H9 (cell line): ENCODE results near the gene DKKL1. TPM values are rescaled to one million over a fixed set of nuclear protein-coding genes. Genes with fewer than 3 reads are reported as not detected.

ENCODE experiments used
- DNase-seq: peaks from one replicate; pipeline ENCODE4 v3.0.0-alpha.2; 2017
- H2AFZ ChIP-seq: one replicate; pipeline ENCODE4 v1.6.1; 2013; ENCODE audit warnings: mild to moderate bottlenecking, low read length, control low read depth, moderate library complexity
- H2AK5ac ChIP-seq: 2 replicates; pipeline ENCODE4 v1.6.1; 2013; ENCODE audit warnings: low read length, control low read depth, mixed read lengths; ENCODE audit not compliant: insufficient read length
- H2BK120ac ChIP-seq: one replicate; pipeline ENCODE4 v1.6.1; 2013; ENCODE audit warnings: low read depth, mild to moderate bottlenecking, low read length, control low read depth, inconsistent platforms; ENCODE audit not compliant: poor library complexity, severe bottlenecking
- H2BK12ac ChIP-seq: 2 replicates; pipeline ENCODE4 v1.6.1; 2013; ENCODE audit warnings: low read length, control low read depth, mixed read lengths, low read depth; ENCODE audit not compliant: insufficient read length
- H2BK15ac ChIP-seq: 2 replicates; pipeline ENCODE4 v1.6.1; 2013; ENCODE audit warnings: low read depth, low read length, control low read depth
- H2BK20ac ChIP-seq: one replicate; pipeline ENCODE4 v1.6.1; 2013; ENCODE audit warnings: low read depth, mild to moderate bottlenecking, low read length, control low read depth, inconsistent platforms; ENCODE audit not compliant: poor library complexity, severe bottlenecking
- H2BK5ac ChIP-seq: 2 replicates; pipeline ENCODE4 v1.6.1; 2013; ENCODE audit warnings: low read length, control low read depth, mixed read lengths; ENCODE audit not compliant: insufficient read length
- H3K14ac ChIP-seq: 2 replicates; pipeline ENCODE4 v1.6.1; 2013; ENCODE audit warnings: low read length, control low read depth; ENCODE audit not compliant: insufficient read depth
- H3K18ac ChIP-seq: 2 replicates; pipeline ENCODE4 v1.6.1; 2013; ENCODE audit warnings: low read depth, mild to moderate bottlenecking, mixed read lengths, low read length, control low read depth; ENCODE audit not compliant: insufficient read length
- H3K23ac ChIP-seq: 2 replicates; pipeline ENCODE4 v1.6.1; 2013; ENCODE audit warnings: low read length, control low read depth, mixed read lengths, low read depth; ENCODE audit not compliant: insufficient read length
- H3K23me2 ChIP-seq: 2 replicates; pipeline ENCODE4 v1.6.1; 2013; ENCODE audit warnings: low read depth, mild to moderate bottlenecking, mixed read lengths, low read length, control low read depth; ENCODE audit not compliant: insufficient read length, poor library complexity, severe bottlenecking
- H3K27ac ChIP-seq: 2 replicates; pipeline ENCODE4 v1.5.1; 2013; ENCODE audit warnings: low read length, control low read depth, mixed read lengths, low read depth; ENCODE audit not compliant: insufficient read length
- H3K27me3 ChIP-seq: 2 replicates; pipeline ENCODE4 v1.6.1; 2013; ENCODE audit warnings: low read length, control low read depth, inconsistent platforms; ENCODE audit not compliant: insufficient read depth
- H3K4ac ChIP-seq: 2 replicates; pipeline ENCODE4 v1.6.1; 2013; ENCODE audit warnings: low read depth, mild to moderate bottlenecking, control low read depth, inconsistent platforms, low read length, moderate library complexity
- H3K4me1 ChIP-seq: 2 replicates; pipeline ENCODE4 v1.6.1; 2013; ENCODE audit warnings: low read length, control low read depth, inconsistent platforms; ENCODE audit not compliant: insufficient read depth
- H3K4me2 ChIP-seq: 2 replicates; pipeline ENCODE4 v1.6.1; 2013; ENCODE audit warnings: low read length, control low read depth, mixed read lengths; ENCODE audit not compliant: insufficient read length, insufficient read depth
- H3K56ac ChIP-seq: 2 replicates; pipeline ENCODE4 v1.6.1; 2013; ENCODE audit warnings: low read depth, mild to moderate bottlenecking, mixed read lengths, low read length, control low read depth; ENCODE audit not compliant: insufficient read length
- H3K79me1 ChIP-seq: 2 replicates; pipeline ENCODE4 v1.6.1; 2013; ENCODE audit warnings: low read depth, mild to moderate bottlenecking, moderate library complexity, low read length, control low read depth, inconsistent platforms; ENCODE audit not compliant: insufficient read depth, poor library complexity, severe bottlenecking
- H3K79me2 ChIP-seq: 2 replicates; pipeline ENCODE4 v1.6.1; 2013; ENCODE audit warnings: low read length, control low read depth, inconsistent platforms; ENCODE audit not compliant: insufficient read depth
- H3K9ac ChIP-seq: 2 replicates; pipeline ENCODE4 v1.6.1; 2013; ENCODE audit warnings: low read length, control low read depth, mixed read lengths; ENCODE audit not compliant: insufficient read length; ENCODE audit errors: extremely low read depth
- H3K9me3 ChIP-seq: one replicate; pipeline ENCODE4 v1.6.1; 2013; ENCODE audit warnings: low read depth, low read length, inconsistent platforms; ENCODE audit not compliant: control insufficient read depth
- H3T11ph ChIP-seq: one replicate; pipeline ENCODE4 v1.6.1; 2013; ENCODE audit warnings: mild to moderate bottlenecking, low read length, control low read depth, inconsistent platforms
- H4K20me1 ChIP-seq: one replicate; pipeline ENCODE4 v1.6.1; 2013; ENCODE audit not compliant: control insufficient read depth, insufficient read length, insufficient read depth
- H4K5ac ChIP-seq: 2 replicates; pipeline ENCODE4 v1.6.1; 2013; ENCODE audit warnings: low read depth, mild to moderate bottlenecking, mixed read lengths, low read length, control low read depth; ENCODE audit not compliant: insufficient read length
- H4K8ac ChIP-seq: replicated peaks from 2 replicates; pipeline ENCODE4 v1.6.1; 2013; ENCODE audit warnings: low read length, control low read depth, mixed read lengths, low read depth; ENCODE audit not compliant: insufficient read length
- H4K91ac ChIP-seq: 2 replicates; pipeline ENCODE4 v1.6.1; 2013; ENCODE audit warnings: low read depth, mild to moderate bottlenecking, moderate library complexity, mixed read lengths, low read length, control low read depth; ENCODE audit not compliant: insufficient read length
- H3K27ac Mint-ChIP-seq, 3 experiments: 2 replicates in 2 of 3; 3 replicates in 1 of 3; pipeline ENCODE4 v1.8.0; 2020 to 2021; ENCODE audit warnings: mixed read lengths in 3 of 3, mild to moderate bottlenecking in 1 of 3, moderate library complexity in 1 of 3
- H3K27me3 Mint-ChIP-seq: 2 replicates; pipeline ENCODE4 v1.8.0; 2021; ENCODE audit warnings: low read depth, mild to moderate bottlenecking, moderate library complexity, mixed read lengths
- H3K36me3 Mint-ChIP-seq, 3 experiments: 2 replicates in 2 of 3; 3 replicates in 1 of 3; pipeline ENCODE4 v1.8.0; 2020 to 2021; ENCODE audit warnings: low read depth in 3 of 3, mixed read lengths in 3 of 3; ENCODE audit not compliant: insufficient read depth in 1 of 3
- H3K4me1 Mint-ChIP-seq, 2 experiments: 2 replicates each; pipeline ENCODE4 v1.8.0; 2020; ENCODE audit warnings: mixed read lengths in 2 of 2
- H3K4me3 Mint-ChIP-seq, 2 experiments: 2 replicates in 1 of 2; 3 replicates in 1 of 2; pipeline ENCODE4 v1.8.0; 2020 to 2021; ENCODE audit warnings: mild to moderate bottlenecking in 2 of 2, mixed read lengths in 2 of 2, moderate library complexity in 1 of 2
- H3K9me3 Mint-ChIP-seq, 2 experiments: 2 replicates in 1 of 2; 3 replicates in 1 of 2; pipeline ENCODE4 v1.8.0; 2020; ENCODE audit warnings: mild to moderate bottlenecking in 2 of 2, mixed read lengths in 2 of 2, moderate library complexity in 1 of 2
- WGBS: extraction: QIAGEN DNeasy Blood & Tissue Kit; methylation state at CpG from one replicate; pipeline ENCODE4 v1.1.7; 2013; ENCODE audit warnings: missing lambda C conversion rate, low lambda C conversion rate, mixed read lengths; ENCODE audit not compliant: insufficient read length; ENCODE audit errors: extremely low coverage; 5-methylcytosine and 5-hydroxymethylcytosine counted together
- long read RNA-seq: library from polyadenylated mRNA; unstranded; transcript quantifications from one replicate; pipeline ENCODE4 v2.0.0, GENCODE V29; 2020
- total RNA-seq: library from RNA; stranded (reverse); gene quantifications from 2 replicates; pipeline ENCODE4 v1.2.1, GENCODE V29; 2021
- TF ChIP-seq, protein P1 (sequence below): fragments of 200-600 bp; sonication (generic); conservative IDR thresholded peaks from 3 replicates; pipeline ENCODE4 v1.8.0; 2021; ENCODE audit warnings: antibody characterized with exemption, mild to moderate bottlenecking

DKKL1 gene
- total RNA-seq, result 2.3 and 3.5 TPM in 2 replicates
- long read RNA-seq, partial matches to known transcripts, result 0 of 1 reads
- long read RNA-seq, other reads (novel, unspliced or antisense), result 0 of 1 reads

DNA sequence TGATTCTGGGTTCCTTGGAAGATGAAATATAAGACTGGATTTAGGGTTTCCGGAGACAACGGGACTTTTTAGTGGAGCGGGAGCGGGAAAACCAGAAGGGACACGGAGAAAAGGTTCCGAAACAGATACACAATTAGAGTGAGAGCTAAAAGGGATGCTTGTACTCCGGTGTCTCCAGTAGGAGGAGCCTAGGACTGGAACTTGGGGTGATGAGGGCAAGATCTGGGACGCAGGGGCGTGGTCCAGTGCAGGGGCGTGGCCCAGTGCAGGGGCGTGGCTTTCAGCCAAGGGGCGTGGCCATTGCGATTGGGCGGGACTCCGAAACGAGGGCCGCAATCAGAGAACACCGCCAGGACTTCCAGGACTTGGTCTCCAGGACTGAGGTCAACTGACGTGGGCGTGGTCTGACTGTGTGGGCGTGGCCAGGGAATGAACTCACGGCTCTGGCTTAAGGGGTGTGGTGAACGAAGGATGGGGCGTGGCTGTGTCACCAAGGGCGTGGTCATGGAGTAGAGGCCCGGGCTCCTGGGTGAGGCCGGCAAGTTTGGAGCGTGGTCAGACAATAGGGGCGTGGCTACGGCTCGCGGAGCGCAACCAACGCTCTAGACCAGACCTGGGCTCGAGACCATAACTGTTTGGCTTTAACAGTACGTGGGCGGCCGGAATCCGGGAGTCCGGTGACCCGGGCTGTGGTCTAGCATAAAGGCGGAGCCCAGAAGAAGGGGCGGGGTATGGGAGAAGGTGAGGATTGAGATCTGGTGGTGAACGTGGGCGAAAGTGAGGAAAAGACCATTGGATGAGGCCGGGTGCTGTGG lies at the start of gene DKKL1:
Gene DKKL1, plus strand, starts transcription at position 610 of the 815 bp plus-strand sequence. Its CDS starts 122 bp downstream, at position 732.
- H3K4me2 ChIP-seq, result peak within 1 kb of the TSS; percentile 96
- H3K9me3 ChIP-seq, result no peaks in the 10 kb centered on the region
- no peak within 1 kb of the TSS for H2AFZ ChIP-seq
- H3K4me1 Mint-ChIP-seq, result peaks cover 4 to 17% of the 10 kb centered on the region in 2 experiments
- peaks cover 6% of the 10 kb centered on the region; the same call in 1 of the 2 replicates for H3K79me2 ChIP-seq
- peaks cover 3% of the 10 kb centered on the region for H3K27me3 Mint-ChIP-seq
- no peak within 1 kb of the TSS for H4K5ac ChIP-seq
- peaks cover 0 to 3% of the 10 kb centered on the region in 2 experiments; a peak in 1 of 5 replicates for H3K9me3 Mint-ChIP-seq
- H2AK5ac ChIP-seq, result no peak within 1 kb of the TSS
- H3K4me1 ChIP-seq, result no peaks in the 10 kb centered on the region; the same call in 1 of the 2 replicates
- H3K27ac Mint-ChIP-seq, result peak within 1 kb of the TSS in 2 of 3 experiments; percentile 11 to 56; a peak in 2 of 7 replicates
- no peak within 1 kb of the TSS for H3K4ac ChIP-seq
- DNase-seq, result peak; percentile 100
- no peak within 1 kb of the TSS for H3K27ac ChIP-seq
- no peak within 1 kb of the TSS for H3K23ac ChIP-seq
- H2BK120ac ChIP-seq, result no peak within 1 kb of the TSS
- 0 out of 2 replicates have a peak within 1 kb of the TSS, but pooled peaks have one; percentile 71 for H3K14ac ChIP-seq
- H2BK12ac ChIP-seq, result no peak within 1 kb of the TSS
- no peak within 1 kb of the TSS for H3K56ac ChIP-seq
- no peak within 1 kb of the TSS for H3T11ph ChIP-seq
- peaks cover 11 to 17% (median 13%) of the 10 kb centered on the region in 3 experiments; a peak in 6 of 7 replicates for H3K36me3 Mint-ChIP-seq
- no peak within 1 kb of the TSS; a peak in 1 of 5 replicates for H3K4me3 Mint-ChIP-seq
- no peaks in the 10 kb centered on the region for H3K27me3 ChIP-seq
- TF ChIP-seq, protein P1, sequence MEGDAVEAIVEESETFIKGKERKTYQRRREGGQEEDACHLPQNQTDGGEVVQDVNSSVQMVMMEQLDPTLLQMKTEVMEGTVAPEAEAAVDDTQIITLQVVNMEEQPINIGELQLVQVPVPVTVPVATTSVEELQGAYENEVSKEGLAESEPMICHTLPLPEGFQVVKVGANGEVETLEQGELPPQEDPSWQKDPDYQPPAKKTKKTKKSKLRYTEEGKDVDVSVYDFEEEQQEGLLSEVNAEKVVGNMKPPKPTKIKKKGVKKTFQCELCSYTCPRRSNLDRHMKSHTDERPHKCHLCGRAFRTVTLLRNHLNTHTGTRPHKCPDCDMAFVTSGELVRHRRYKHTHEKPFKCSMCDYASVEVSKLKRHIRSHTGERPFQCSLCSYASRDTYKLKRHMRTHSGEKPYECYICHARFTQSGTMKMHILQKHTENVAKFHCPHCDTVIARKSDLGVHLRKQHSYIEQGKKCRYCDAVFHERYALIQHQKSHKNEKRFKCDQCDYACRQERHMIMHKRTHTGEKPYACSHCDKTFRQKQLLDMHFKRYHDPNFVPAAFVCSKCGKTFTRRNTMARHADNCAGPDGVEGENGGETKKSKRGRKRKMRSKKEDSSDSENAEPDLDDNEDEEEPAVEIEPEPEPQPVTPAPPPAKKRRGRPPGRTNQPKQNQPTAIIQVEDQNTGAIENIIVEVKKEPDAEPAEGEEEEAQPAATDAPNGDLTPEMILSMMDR, result peak; percentile 40
- H2BK20ac ChIP-seq, result no peak within 1 kb of the TSS
- no CpG with 5 or more reads among the region's 46 CpGs for WGBS
- H2BK15ac ChIP-seq, result no peak within 1 kb of the TSS
- H4K8ac ChIP-seq, result no peak within 1 kb of the TSS
- no peaks in the 10 kb centered on the region for H4K20me1 ChIP-seq
- no peak within 1 kb of the TSS for H2BK5ac ChIP-seq
- no peak within 1 kb of the TSS for H4K91ac ChIP-seq
- H3K9ac ChIP-seq, result peak within 1 kb of the TSS; percentile 59
- H3K18ac ChIP-seq, result peak within 1 kb of the TSS; percentile 8
- H3K79me1 ChIP-seq, result peaks cover 6% of the 10 kb centered on the region
- peaks cover 8% of the 10 kb centered on the region for H3K23me2 ChIP-seq
